NCI-H2227 treated with DMSO at 0.1 percent for 48 hours (cell line): ENCODE data around the gene TRIML1.

Source experiments
- DNase-seq: peaks from one replicate; lab custom pipeline; 2025; lab: John Stamatoyannopoulos, UW

Gene TRIML1, protein sequence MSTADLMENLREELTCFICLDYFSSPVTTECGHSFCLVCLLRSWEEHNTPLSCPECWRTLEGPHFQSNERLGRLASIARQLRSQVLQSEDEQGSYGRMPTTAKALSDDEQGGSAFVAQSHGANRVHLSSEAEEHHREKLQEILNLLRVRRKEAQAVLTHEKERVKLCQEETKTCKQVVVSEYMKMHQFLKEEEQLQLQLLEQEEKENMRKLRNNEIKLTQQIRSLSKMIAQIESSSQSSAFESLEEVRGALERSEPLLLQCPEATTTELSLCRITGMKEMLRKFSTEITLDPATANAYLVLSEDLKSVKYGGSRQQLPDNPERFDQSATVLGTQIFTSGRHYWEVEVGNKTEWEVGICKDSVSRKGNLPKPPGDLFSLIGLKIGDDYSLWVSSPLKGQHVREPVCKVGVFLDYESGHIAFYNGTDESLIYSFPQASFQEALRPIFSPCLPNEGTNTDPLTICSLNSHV

DNA sequence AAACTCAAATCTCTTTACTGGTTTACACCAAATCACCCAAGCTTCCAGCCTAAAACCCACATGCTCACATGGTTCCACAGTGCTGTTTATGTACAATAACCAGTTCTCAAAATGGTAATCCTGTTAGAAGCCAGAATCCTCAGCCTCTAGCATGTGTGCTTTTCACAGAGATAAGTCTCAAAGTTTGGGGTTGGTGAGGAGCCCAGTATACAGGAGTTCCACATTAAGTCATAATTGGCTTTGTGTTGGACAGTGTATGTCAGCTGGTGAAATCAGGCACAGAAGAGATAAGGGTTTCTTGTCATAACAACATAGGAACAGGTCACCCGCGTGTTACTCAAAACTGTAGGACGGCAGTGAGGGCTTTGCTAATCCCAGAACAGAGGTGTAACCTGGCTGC lies at the start of gene TRIML1:
TSS of gene TRIML1 (plus strand) at position 301 of the 400 bp plus-strand sequence. CDS start 118 bp downstream, outside the sequence.
- no peak for DNase-seq

DNA sequence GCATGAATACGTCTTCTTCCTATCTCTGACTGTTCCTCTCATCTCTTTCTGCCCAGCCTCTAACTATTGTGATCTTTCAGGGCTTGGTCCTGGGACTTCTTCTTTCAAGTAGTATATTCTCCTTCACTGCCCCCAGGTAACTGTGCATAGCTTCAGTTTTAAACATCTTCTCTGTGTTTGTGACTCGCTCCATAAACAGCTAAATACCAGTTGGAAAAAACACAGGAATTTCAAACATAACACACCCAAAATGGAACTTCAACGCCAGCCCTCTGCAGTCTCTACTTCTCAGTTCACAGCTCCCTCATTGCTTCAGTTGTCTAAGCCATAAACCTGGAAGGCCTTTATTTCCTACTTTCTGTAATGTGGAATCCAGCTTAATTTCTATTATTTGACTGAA lies 46.4 kb upstream of the TRIML1 start:
- DNase-seq = no peak

DNA sequence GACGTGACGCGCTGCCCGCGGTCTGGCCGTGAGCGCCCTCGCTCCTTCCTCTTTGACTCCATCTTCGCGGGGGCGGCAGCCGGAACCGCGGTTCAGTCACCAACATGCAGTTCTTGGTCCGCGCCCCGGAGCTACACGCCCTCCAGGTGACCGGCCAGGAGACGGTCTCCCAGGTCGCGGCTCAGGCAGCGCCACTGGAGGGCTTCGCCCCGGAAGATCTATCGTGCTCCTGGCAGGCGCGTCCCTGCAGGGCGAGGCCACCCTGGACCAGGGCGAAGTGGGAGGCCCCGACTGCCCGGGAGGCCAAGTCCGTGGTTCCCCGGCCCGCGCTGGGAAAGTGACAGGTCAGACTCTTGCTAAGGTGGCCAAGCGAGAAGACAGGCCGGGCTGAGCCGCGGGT lies 32.8 kb upstream of the TRIML1 start:
- DNase-seq = no peak

DNA sequence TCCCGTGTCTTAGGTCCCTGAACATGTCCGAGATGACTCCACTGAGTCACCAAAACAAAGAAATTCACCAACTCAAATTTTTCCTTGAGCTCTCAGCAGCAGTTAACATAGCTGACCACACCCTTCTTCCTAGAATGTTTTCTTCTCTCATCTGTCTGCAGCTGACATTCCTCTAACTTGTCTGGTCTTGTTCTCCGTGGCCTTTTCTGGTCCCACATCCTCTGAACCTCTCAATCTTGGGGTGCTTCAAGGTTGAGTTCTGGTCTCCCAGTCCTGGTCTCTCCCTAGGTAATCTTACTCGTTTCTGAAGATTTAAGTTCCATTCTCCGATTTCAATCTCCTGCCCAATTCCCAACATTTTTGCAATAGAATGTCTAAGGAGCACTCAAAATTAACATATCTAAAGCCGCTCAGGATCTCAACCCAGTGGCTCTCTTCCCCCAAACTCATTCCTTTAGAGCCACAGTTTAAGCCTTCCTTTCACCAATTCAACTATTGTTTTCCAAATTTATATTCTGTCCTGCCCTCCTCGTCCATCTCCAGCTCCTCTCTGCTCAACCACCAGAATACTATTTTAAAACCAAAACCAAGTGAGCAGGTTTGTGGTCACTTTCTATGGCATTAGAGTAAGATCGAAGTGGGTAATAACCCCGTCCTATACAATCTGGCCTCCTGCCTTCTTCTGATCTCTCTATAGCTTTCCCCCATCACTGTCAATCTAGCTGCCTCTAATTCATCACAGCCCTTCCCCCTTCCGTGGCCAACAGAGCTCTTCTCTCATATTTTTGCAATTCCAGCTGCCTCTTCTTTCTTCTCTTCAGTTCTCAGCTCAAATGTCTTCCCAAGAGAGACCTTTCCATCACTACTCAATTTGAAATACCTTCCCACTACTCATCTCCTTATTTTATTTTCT lies 31.1 kb upstream of the TRIML1 start:
- no peak for DNase-seq

DNA sequence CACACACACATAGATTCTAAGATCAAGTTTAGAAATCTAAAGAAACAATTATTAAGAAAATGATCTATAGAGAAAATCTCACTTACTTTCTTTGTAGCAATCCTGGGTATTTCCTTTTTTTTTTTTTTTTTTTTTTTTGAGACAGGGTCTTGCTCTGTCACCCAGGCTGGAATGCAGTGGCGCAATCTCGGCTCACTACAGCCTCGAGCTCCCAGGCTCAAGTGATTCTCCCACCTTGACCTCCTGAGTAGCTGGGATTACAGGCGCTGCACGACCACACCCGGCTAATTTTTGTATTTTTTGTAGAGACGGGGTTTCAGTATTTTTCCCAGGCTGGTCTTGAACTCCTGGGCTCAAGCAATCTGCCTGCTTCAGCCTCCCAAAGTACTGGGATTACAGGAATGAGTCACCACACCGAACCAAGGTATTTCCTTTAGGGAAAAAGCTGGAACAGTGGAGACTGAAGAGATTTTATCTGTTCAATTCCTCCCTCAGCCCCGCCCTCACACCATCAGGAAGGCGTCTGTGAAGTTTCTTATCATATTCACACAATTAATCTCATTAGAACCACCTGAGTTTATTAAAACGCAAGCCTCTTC lies 30.0 kb upstream of the TRIML1 start, which contains the start of gene TRIML2:
TSS of gene TRIML2 (minus strand) at position 447 of the 599 bp plus-strand sequence. CDS start 4,235 bp downstream, outside the sequence.
- DNase-seq = no peak

DNA sequence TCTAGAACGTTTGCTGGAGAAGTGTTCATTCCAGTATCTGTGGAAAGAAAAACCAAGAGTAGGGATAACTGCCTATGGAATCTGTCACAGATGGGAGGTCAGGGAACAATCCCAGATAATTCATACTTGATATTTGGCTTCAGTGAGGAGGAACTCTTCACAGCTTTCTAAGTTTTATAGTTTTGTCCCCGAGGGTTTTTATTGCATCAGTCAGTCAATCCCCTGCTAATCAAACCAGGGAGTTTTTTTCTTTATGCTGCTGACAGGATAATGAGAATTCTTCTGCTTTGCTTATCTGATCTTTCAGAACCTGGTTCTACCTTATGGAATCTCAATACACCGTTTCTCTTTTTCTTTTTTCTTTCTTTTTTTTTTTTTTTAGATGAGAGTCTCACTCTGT lies 29.2 kb upstream of the TRIML1 start:
- no peak for DNase-seq

DNA sequence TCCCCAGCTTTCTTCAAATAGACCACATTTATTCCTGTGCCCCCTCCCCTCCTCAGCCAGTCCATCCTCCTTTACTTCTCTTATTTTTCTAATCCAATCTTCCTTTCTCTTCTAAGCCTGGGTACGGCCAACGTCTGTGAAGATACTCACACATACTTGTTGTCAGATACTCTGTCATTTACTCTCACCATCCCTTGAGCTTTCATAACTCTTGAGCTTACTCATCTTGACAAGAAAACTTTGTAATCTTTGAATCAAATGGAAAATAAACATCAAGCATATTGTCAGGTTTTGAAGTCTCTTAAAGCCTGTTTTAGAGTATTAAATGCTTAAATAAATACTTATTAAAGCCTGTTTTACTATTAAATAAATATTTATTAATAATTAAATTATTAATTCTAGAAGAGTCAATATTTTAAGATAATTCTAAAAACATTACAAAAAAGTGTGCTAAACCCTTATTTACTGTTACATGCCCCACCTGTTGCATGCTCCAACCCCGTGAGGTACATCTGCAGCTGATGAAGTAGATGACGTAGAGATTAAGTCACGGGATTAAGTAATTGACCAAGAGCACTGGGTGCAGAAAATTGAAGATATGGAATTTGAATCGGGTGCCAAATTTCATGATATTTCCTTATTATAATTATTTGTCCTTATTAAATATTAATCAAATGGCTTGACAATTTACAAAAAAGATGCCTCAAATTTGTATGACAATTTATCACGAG lies 28.3 kb upstream of the TRIML1 start:
- DNase-seq = no peak

DNA sequence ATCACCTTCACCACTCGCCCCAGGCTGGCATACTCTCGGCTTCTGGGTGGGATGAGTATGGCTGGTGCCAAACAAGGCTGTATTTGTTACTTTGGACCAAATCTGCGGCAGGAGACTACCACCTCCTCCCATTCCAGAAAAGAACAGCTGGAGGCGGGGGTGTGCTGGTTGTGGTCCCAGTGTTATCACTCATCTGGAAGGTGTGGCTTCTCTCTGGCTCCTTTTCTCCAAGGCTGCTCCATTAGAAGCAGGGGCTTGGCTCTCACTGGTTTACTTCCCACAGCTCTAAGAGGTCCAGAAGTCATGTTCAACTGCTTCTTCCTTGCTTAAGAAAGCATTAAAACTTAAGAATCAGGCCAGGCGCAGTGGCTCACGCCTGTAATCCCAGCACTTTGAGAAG lies 27.3 kb upstream of the TRIML1 start:
- no peak for DNase-seq

DNA sequence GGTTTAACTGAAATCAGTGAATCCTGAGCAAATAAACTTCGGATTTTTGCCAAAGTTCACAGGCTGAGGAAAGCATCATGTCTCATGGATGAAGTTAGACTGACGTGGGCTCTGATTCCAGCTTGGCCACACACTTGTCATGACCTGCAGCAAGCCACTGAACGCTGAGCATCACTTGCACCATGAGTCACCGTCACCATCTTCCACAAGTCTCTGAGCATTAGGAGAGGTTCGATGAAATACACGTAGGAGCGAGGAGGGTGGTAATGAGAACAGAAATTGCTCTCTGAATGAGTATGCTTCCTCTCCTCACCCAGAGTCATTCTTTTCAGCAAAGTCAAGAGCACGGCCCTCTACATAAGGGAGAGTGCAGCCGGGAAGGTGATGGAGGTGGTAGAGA lies 26.1 kb upstream of the TRIML1 start:
- no peak for DNase-seq

DNA sequence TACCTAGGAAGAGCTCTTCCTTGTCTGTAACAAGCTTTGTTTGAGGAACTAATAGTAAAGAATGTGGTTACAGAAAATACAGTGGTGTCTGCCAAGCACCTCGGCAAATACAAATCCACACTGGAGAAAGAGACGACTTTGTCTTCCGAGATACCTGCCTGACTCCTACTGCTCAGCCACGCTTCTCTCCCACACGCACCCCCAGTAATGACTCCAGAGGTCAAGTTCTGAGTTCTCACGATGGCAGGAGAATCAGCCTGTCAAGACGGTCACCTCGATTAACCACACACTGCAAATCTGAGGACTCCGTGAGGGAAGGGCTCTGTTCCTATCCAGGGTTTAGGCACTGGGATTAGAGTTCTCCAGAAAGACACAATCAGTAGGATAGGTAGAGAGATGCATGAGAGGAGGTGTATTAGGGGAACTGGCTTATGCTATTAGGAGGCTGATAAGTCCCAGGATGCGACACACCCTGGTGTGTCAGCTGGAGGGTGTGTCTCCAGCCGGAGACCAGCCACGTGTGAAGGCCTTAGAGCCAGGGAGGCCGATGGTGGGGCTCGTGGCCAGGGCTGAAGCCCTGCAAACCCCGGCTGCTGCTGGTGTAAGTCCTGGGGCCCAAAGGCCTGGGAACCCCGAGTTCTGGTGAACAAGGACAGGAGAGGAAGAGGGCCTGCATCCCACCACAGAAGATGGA lies 21.5 kb upstream of the TRIML1 start:
- DNase-seq = no peak

DNA sequence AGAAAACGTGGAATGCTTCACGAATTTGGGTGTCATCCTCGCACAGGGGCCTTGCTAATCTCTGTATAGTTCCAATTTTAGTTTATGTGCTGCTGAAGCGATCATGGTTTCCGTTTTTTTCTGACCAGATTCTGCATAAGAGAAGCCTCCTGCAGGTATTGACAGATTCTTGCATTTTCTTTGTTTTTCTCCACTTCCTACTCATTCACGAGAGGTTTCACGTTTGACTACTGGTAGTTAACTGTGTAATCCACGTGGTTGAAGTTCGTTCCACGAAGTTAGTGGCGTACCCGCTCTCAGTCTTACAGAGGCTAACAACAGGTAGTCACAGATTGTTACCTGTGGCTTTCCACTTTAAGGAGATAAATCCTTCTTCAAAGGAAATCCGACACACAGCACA lies 17.7 kb upstream of the TRIML1 start:
- no peak for DNase-seq

DNA sequence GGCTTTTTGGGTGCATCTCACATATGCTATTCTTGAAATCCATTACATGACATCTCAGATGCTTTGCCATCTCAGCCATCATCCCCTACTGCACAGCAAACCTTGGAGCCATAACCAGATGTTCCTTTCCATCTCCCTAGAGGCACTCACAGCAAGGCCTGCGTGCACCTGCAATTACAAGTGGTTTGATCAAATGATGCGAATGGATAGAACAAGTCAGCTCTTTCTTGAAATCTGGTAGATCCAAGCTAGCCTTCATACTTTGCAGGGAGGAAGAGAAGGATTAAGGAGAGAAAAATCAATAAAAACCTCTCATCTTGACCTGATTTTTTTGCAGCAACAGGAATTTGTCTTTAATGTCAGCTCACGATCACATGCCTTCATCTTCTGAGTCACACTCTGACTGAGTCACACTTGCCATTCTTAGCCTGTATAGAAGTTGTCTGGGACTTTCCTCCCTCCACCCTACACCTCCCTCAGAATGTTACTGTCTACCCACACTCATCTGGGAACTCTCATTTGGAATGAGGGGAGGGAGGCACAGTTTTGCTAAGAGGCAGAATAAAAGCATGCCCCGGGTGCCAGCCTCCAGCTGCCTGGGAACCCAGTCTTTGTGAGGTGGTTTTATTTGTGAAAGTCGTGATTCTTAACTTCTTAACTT lies 11.9 kb upstream of the TRIML1 start:
- DNase-seq = no peak

DNA sequence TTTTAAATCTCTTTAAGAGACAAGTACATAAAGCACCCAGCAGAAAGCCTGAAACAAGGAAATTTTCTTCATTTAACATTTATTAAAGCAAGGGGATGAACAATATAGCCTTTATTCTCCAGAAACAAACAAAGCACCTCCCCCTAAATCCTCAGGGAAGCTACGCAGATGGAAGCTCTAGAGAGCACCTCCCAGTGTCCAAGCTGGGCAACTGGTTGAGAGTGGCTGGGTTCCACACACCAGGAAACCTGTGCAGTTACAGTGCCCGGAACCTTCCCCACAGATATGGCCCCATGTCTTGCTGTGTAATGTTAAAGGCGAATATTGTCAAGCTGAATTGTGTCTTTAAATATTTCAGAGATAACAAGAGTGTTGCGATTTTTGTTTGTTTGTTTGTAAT lies 8.9 kb upstream of the TRIML1 start:
- DNase-seq = no peak

DNA sequence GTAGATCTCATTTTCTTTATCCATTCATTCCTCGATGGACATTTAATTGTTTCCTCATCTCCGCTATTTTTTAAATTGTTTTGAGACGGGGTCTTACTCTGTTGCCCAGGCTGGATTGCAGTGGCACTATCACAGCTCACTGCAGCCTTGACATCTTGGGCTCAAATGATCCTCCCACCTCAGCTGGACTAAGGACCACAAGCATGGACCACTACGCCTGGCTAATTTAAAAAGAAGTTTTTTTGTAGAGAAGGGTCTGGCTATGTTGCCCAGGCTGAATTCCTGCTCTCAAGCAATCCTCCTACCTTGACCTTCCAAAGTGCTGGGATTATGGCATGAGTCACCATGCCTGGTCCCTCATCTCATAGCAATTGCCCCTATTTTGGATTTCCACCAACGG lies 7.0 kb upstream of the TRIML1 start:
- no peak for DNase-seq

DNA sequence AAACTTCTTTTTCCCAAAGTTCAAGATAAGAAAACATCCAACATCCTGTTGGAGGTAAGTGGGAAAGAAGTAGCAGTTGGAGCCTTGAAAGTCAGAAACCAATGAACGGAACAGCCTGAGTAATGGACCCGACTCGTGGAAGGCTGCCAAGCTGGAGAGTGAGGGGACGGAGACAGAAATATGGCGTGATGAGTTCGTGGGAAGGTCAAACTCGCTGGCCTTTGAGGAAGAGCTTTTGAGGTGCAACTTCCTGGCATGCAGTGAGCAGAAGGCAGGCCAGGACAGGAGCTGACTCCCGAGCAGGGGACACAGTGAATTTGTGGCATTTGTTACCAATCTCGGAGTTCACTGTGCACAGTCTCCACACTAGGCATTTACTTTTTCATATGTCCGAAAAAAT lies 1.0 kb upstream of the TRIML1 start:
- no peak for DNase-seq

DNA sequence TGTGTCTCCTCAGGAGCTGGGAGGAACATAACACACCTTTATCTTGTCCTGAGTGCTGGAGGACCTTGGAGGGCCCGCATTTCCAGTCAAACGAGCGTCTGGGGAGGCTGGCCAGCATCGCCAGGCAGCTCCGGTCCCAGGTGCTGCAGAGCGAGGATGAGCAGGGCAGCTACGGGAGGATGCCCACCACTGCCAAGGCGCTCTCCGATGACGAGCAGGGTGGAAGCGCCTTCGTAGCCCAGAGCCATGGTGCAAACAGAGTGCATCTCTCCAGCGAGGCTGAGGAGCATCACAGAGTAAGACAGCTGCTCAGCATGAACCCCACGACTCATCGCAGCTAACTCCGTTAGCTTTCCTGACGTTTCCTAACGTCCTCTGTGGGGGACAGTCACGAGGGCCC lies 430 bp downstream of the TRIML1 start:
- DNase-seq = no peak

DNA sequence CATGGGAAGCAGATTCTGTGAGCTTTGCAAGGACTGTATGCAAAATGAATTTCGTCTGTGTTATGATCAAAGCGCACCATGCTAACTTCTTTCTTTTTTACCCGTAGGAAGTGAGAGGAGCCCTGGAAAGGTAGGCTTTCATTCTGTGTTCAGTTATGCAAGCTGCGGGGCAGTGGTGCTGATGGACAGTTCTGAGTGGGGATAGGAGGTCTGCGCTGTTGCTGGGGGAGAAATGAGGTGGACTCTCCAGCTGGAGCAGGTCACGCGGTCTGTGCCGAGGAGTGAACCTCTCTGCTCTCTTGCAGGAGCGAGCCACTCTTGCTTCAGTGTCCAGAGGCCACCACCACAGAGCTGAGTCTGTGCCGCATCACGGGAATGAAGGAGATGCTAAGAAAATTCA lies 4.5 kb downstream of the TRIML1 start:
- no peak for DNase-seq

DNA sequence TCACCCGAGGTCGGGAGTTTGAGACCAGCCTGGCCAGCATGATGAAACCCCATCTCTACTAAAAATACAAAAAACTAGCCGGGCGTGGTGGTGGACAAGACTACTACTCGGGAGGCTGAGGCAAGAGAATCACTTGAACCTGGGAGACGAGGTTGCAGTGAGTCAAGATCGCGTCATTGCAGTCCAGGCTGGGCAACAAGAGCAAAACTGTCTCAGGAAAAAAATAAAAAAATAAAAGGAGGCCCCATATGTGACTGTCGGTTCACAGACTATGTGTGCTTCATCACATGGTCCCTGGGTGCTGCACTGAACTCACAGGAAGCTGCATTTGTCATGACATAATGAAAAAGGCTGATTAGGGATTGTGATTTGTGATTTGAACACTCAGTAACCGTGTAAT lies 6.4 kb downstream of the TRIML1 start:
- DNase-seq = no peak

DNA sequence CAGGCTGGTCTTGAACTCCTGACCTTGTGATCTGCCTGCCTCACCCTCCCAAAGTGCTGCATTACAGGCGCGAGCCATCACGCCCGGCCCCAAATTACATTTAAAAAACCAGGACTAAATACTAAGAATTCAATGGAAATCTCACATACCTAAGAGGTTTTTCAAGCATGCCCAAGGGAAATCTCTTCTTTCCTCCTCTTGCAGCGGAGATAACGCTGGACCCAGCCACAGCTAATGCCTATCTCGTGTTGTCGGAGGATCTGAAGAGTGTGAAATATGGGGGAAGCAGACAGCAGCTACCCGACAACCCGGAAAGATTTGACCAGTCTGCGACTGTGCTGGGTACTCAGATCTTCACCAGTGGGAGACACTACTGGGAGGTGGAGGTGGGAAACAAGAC lies 7.4 kb downstream of the TRIML1 start:
- no peak for DNase-seq

DNA sequence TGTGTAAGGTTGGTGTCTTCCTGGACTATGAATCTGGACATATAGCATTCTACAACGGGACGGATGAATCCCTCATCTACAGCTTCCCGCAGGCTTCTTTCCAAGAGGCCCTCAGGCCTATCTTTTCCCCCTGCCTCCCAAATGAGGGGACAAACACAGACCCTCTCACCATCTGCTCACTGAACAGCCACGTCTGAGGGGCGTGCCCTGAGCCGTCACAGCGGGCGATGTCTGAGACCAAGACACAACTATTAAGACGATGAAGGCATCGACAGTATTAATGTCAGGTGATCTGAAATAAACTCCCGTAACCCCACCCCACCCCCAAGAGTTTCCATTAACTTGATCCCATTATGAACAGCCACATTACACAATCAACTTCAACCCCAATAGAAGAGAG lies 7.9 kb downstream of the TRIML1 start:
- DNase-seq = no peak

DNA sequence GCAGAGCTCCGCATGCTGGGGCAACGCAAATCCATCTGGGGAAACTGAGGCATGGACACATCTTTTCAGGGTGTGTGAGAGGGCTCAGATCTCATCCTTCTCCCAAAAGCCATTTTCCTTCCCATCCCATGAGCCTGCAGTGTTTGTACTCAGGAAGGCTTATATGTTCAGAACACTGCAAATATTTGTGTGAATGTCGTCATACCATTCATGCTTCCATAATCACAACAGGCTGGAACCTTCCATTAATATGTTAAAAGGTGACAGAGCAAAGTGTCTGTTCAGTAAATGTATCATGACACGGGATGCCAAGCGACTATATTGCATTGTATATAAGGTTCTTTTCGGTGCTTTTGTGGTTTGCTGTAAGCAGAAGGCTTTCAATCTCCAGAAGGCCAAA lies 8.5 kb downstream of the TRIML1 start:
- no peak for DNase-seq
